MM.1S (cell line): ENCODE data around the gene C1orf21.

Source experiments
- DNase-seq: peaks from one replicate; pipeline ENCODE4 v3.0.0-alpha.2; 2015
- H2AFZ ChIP-seq: fragments of 300-600 bp; sonication (generic); 2 replicates; pipeline ENCODE4 v1.6.0; 2016; ENCODE audit warnings: antibody characterized with exemption, low read length
- H3F3A ChIP-seq: fragments of 300-600 bp; sonication (generic); 2 replicates; pipeline ENCODE4 v1.6.1; 2016; ENCODE audit warnings: mild to moderate bottlenecking, antibody characterized with exemption, low read length, moderate library complexity, mixed read lengths; ENCODE audit not compliant: insufficient read depth
- H3K27ac ChIP-seq: fragments of 300-600 bp; sonication (generic); 2 replicates; pipeline ENCODE4 v1.5.1; 2016; ENCODE audit warnings: mild to moderate bottlenecking, low read length
- H3K27me3 ChIP-seq: fragments of 300-600 bp; sonication (generic); replicated peaks from 2 replicates; pipeline ENCODE4 v1.6.0; 2016; ENCODE audit warnings: low read length; ENCODE audit not compliant: insufficient read depth
- H3K36me3 ChIP-seq: fragments of 300-600 bp; sonication (generic); replicated peaks from 2 replicates; pipeline ENCODE4 v1.6.1; 2016; ENCODE audit warnings: mild to moderate bottlenecking, low read length, mixed read lengths; ENCODE audit not compliant: insufficient read depth
- H3K4me1 ChIP-seq: fragments of 300-600 bp; sonication (generic); 2 replicates; pipeline ENCODE4 v1.6.1; 2016; ENCODE audit warnings: low read length, mixed read lengths
- H3K4me2 ChIP-seq: fragments of 300-600 bp; sonication (generic); 2 replicates; pipeline ENCODE4 v1.6.0; 2016; ENCODE audit warnings: low read depth, low read length
- H3K4me3 ChIP-seq: fragments of 300-600 bp; sonication (generic); 2 replicates; pipeline ENCODE4 v1.5.1; 2016; ENCODE audit warnings: low read length, mixed read lengths
- H3K79me2 ChIP-seq: fragments of 300-600 bp; sonication (generic); 2 replicates; pipeline ENCODE4 v1.6.1; 2016; ENCODE audit warnings: mixed run types, low read length, mixed read lengths
- H3K9ac ChIP-seq: fragments of 300-600 bp; sonication (generic); 2 replicates; pipeline ENCODE4 v1.6.1; 2016; ENCODE audit warnings: low read length, mixed read lengths
- H3K9me2 ChIP-seq: fragments of 300-600 bp; sonication (generic); replicated peaks from 2 replicates; pipeline ENCODE4 v1.6.1; 2016; ENCODE audit warnings: mild to moderate bottlenecking, low read length, mixed read lengths; ENCODE audit not compliant: insufficient read depth
- H3K9me3 ChIP-seq: fragments of 300-600 bp; sonication (generic); replicated peaks from 2 replicates; pipeline ENCODE4 v1.6.1; 2016; ENCODE audit warnings: mild to moderate bottlenecking, low read length, mixed read lengths; ENCODE audit not compliant: insufficient read depth
- H4K20me1 ChIP-seq: fragments of 300-600 bp; sonication (generic); 2 replicates; pipeline ENCODE4 v1.6.1; 2016; ENCODE audit warnings: mild to moderate bottlenecking, low read length, moderate library complexity, mixed read lengths; ENCODE audit not compliant: insufficient read depth
- CTCF ChIP-seq: fragments of 300-600 bp; sonication (generic); IDR thresholded peaks from 2 replicates; pipeline ENCODE4 v1.5.1; 2016; ENCODE audit warnings: antibody characterized with exemption, low read length, mixed read lengths
- EZH2 ChIP-seq: fragments of 300-600 bp; sonication (generic); optimal IDR thresholded peaks from 2 replicates; pipeline ENCODE3; 2017; ENCODE audit warnings: low read depth, mild to moderate bottlenecking, antibody characterized with exemption, low read length, mixed read lengths
- EZH2phosphoT487 ChIP-seq: fragments of 300-600 bp; sonication (generic); IDR thresholded peaks from 2 replicates; pipeline ENCODE4 v1.6.1; 2018; ENCODE audit warnings: antibody characterized with exemption, low read length

C1orf21 gene

GRCh38 chr1:184502161-184502560, 115.3 kb downstream of the C1orf21 start:
- TF ChIP-seq CTCF, result no peak
- TF ChIP-seq EZH2phosphoT487, result no peak
- TF ChIP-seq EZH2, result no peak
- peaks cover 8% of the 10 kb centered on the region for H3K4me1 ChIP-seq

GRCh38 chr1:184503221-184503749, 116.5 kb downstream of the C1orf21 start:
- Histone ChIP-seq H3K36me3 (no peaks in the 10 kb centered on the region), H3K4me3 (no peak overlapping the region), H4K20me1 (no peaks in the 10 kb centered on the region), H3K9me3 (no peaks in the 10 kb centered on the region), H3K27me3 (no peaks in the 10 kb centered on the region), H3K27ac (no peak overlapping the region), H3K9ac (no peak overlapping the region), H3K4me2 (no peak overlapping the region), H3K4me1 (peaks cover 17% of the 10 kb centered on the region), H3K79me2 (peaks cover 17% of the 10 kb centered on the region; the same call in 1 of the 2 replicates), H3K9me2 (no peaks in the 10 kb centered on the region), H2AFZ (no peak overlapping the region), H3F3A (no peaks in the 10 kb centered on the region)
- no peak for TF ChIP-seq EZH2
- no peak for TF ChIP-seq CTCF
- TF ChIP-seq EZH2phosphoT487, result no peak
- no peak for DNase-seq

More at GRCh38 chr1:184502161-184502560, 115.3 kb downstream of the C1orf21 start:
- Histone ChIP-seq H3K4me3 (no peak overlapping the region), H3K9me2 (no peaks in the 10 kb centered on the region), H3F3A (no peaks in the 10 kb centered on the region), H3K4me2 (no peak overlapping the region), H3K79me2 (peaks cover 17% of the 10 kb centered on the region), H3K9me3 (no peaks in the 10 kb centered on the region), H4K20me1 (no peaks in the 10 kb centered on the region), H2AFZ (no peak overlapping the region), H3K27ac (no peak overlapping the region), H3K36me3 (no peaks in the 10 kb centered on the region), H3K9ac (no peak overlapping the region), H3K27me3 (no peaks in the 10 kb centered on the region)
- no peak for DNase-seq

GRCh38 chr1:184504040-184504954, 117.5 kb downstream of the C1orf21 start:
- no peaks in the 10 kb centered on the region for H3F3A ChIP-seq
- TF ChIP-seq EZH2phosphoT487 (no peak), EZH2 (no peak), CTCF (no peak)
- no peaks in the 10 kb centered on the region for H3K27me3 ChIP-seq
- H3K4me1 ChIP-seq, result peaks cover 12% of the 10 kb centered on the region
- H3K79me2 ChIP-seq, result peaks cover 15% of the 10 kb centered on the region; the same call in 1 of the 2 replicates
- H3K4me3 ChIP-seq, result no peak overlapping the region
- H3K36me3 ChIP-seq, result no peaks in the 10 kb centered on the region
- H4K20me1 ChIP-seq, result no peaks in the 10 kb centered on the region
- H3K9me2 ChIP-seq, result no peaks in the 10 kb centered on the region
- no peak for DNase-seq
- H3K9me3 ChIP-seq, result no peaks in the 10 kb centered on the region
- H3K4me2 ChIP-seq, result no peak overlapping the region
- no peak overlapping the region for H3K27ac ChIP-seq
- H2AFZ ChIP-seq, result no peak overlapping the region
- no peak overlapping the region for H3K9ac ChIP-seq
